Smooth muscle cell (in vitro differentiated cells): Measurements from ENCODE around the gene MINK1. TPM values are rescaled to one million over a fixed set of nuclear protein-coding genes. Genes with fewer than 3 reads are reported as not detected.
A peak's percentile ranks its signal among the peaks of the same experiment; 100 is the strongest.

Experiments
- DNase-seq: peaks from one replicate; lab custom pipeline; 2025; ENCODE audit not compliant: unreplicated experiment; lab: John Stamatoyannopoulos, UW
- H2AFZ ChIP-seq: fragments of 200-600 bp; sonication (generic); 2 replicates; pipeline ENCODE4 v1.6.0; 2016; ENCODE audit warnings: antibody characterized with exemption, low read depth, mild to moderate bottlenecking
- H3F3A ChIP-seq: fragments of 200-600 bp; sonication (generic); 2 replicates; pipeline ENCODE4 v1.6.0; 2017; ENCODE audit warnings: antibody characterized with exemption, low read depth
- H3K27ac ChIP-seq: fragments of 200-600 bp; sonication (generic); 2 replicates; pipeline ENCODE4 v1.5.1; 2016; ENCODE audit warnings: low read depth, mild to moderate bottlenecking
- H3K27me3 ChIP-seq: fragments of 200-600 bp; sonication (generic); 2 replicates; pipeline ENCODE4 v1.6.1; 2016; ENCODE audit warnings: low read depth, mild to moderate bottlenecking
- H3K36me3 ChIP-seq: fragments of 200-600 bp; sonication (generic); 2 replicates; pipeline ENCODE4 v1.5.1; 2016; ENCODE audit warnings: low read depth
- H3K4me1 ChIP-seq: fragments of 200-600 bp; sonication (generic); 2 replicates; pipeline ENCODE4 v1.5.1; 2016; ENCODE audit warnings: low read depth
- H3K4me2 ChIP-seq: fragments of 200-600 bp; sonication (generic); 2 replicates; pipeline ENCODE4 v1.6.0; 2016; ENCODE audit warnings: mild to moderate bottlenecking
- H3K4me3 ChIP-seq: fragments of 200-600 bp; sonication (generic); 2 replicates; pipeline ENCODE4 v1.5.1; 2016; ENCODE audit warnings: mild to moderate bottlenecking
- H3K79me2 ChIP-seq: fragments of 200-600 bp; sonication (generic); 2 replicates; pipeline ENCODE4 v1.6.0; 2016; ENCODE audit warnings: low read depth, mild to moderate bottlenecking
- H3K9ac ChIP-seq: fragments of 200-600 bp; sonication (generic); 2 replicates; pipeline ENCODE4 v1.6.0; 2016; ENCODE audit warnings: low read depth
- H3K9me3 ChIP-seq: fragments of 200-600 bp; sonication (generic); replicated peaks from 2 replicates; pipeline ENCODE4 v1.5.1; 2016; ENCODE audit warnings: low read depth
- H4K20me1 ChIP-seq: fragments of 200-600 bp; sonication (generic); 2 replicates; pipeline ENCODE4 v1.6.0; 2016; ENCODE audit warnings: low read depth
- WGBS: methylation state at CpG from one replicate; pipeline ENCODE4 v1.1.7; 2016; ENCODE audit warnings: low lambda C conversion rate; 5-methylcytosine and 5-hydroxymethylcytosine counted together
- polyA plus RNA-seq: library from polyadenylated mRNA; unstranded; fragments of >200 nt; fragmentation: Nextera tagmentation; extraction: Ambion mirVana; gene quantifications from 2 replicates; pipeline ENCODE4 v1.2.1, GENCODE V29; 2016
- total RNA-seq: library from RNA; depleted of rRNA; stranded (reverse); fragments of >200 nt; gene quantifications from 2 replicates; pipeline ENCODE4 v1.2.3, GENCODE V29; 2014
- TF ChIP-seq, protein P1 (sequence below): fragments of 200-600 bp; sonication (generic); IDR thresholded peaks from 2 replicates; pipeline ENCODE4 v1.5.1; 2017; ENCODE audit warnings: borderline replicate concordance, mild to moderate bottlenecking, antibody characterized with exemption; ENCODE audit not compliant: insufficient read depth, poor library complexity, severe bottlenecking

MINK1 gene
- total RNA-seq (25.3 and 26.6 TPM in 2 replicates), polyA plus RNA-seq (26.8 and 40.3 TPM in 2 replicates)

DNA sequence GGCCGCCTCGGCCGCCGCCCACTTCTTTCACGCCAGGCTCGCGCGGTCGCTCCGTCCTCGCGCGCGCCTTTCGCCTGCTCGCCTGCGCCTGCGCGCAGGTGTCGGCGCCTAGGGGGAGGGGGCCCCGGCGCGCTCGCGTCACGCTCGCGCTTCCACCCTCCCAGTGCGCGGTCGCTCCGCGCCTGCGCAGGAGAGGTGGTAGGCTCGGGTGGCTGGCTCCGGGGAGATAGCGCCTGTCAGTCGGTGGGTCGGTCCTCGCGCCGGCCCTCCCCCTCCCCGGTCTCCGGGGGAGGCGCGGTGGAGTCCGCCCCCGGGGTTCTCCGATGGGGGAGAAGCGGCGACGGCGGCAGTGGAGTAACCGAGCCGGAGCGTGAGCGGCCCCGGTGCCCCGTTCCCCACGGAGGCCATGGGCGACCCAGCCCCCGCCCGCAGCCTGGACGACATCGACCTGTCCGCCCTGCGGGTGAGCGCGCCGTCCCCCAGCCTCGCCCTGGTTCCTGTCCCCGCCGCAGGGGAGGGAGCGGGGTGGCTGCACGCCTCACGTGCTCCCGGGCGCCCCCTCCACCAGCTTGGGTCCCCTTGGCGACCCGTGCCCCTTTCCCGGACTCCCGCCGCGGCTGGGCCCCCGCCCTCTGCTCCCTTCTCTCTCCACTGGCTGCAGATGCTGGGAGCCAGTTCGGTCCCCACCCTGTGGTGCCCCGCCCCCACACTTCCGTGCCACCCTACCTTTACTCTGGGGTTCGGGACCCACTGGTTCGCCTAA lies at the start of gene MINK1:
MINK1 (plus strand) TSS at position 163 of the 763 bp plus-strand sequence; CDS start at position 407, 244 bp downstream.
- Histone ChIP-seq H3K36me3 (no peaks in the 10 kb centered on the region), H3K9ac (peak within 1 kb of the TSS; percentile 88), H3K9me3 (no peaks in the 10 kb centered on the region), H3K4me2 (peak within 1 kb of the TSS; percentile 96), H4K20me1 (peaks cover 45% of the 10 kb centered on the region), H3K27me3 (no peaks in the 10 kb centered on the region), H3K27ac (peak within 1 kb of the TSS; percentile 87), H3K4me3 (peak within 1 kb of the TSS; percentile 90), H3K79me2 (peaks cover 43% of the 10 kb centered on the region), H3K4me1 (no peaks in the 10 kb centered on the region), H3F3A (peaks cover 15% of the 10 kb centered on the region), H2AFZ (peak within 1 kb of the TSS; percentile 92)
- peak; percentile 77 for DNase-seq
- 1% methylated on average over 70 of the region's 91 CpGs for WGBS
- TF ChIP-seq, protein P1, sequence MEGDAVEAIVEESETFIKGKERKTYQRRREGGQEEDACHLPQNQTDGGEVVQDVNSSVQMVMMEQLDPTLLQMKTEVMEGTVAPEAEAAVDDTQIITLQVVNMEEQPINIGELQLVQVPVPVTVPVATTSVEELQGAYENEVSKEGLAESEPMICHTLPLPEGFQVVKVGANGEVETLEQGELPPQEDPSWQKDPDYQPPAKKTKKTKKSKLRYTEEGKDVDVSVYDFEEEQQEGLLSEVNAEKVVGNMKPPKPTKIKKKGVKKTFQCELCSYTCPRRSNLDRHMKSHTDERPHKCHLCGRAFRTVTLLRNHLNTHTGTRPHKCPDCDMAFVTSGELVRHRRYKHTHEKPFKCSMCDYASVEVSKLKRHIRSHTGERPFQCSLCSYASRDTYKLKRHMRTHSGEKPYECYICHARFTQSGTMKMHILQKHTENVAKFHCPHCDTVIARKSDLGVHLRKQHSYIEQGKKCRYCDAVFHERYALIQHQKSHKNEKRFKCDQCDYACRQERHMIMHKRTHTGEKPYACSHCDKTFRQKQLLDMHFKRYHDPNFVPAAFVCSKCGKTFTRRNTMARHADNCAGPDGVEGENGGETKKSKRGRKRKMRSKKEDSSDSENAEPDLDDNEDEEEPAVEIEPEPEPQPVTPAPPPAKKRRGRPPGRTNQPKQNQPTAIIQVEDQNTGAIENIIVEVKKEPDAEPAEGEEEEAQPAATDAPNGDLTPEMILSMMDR, result no peak

DNA sequence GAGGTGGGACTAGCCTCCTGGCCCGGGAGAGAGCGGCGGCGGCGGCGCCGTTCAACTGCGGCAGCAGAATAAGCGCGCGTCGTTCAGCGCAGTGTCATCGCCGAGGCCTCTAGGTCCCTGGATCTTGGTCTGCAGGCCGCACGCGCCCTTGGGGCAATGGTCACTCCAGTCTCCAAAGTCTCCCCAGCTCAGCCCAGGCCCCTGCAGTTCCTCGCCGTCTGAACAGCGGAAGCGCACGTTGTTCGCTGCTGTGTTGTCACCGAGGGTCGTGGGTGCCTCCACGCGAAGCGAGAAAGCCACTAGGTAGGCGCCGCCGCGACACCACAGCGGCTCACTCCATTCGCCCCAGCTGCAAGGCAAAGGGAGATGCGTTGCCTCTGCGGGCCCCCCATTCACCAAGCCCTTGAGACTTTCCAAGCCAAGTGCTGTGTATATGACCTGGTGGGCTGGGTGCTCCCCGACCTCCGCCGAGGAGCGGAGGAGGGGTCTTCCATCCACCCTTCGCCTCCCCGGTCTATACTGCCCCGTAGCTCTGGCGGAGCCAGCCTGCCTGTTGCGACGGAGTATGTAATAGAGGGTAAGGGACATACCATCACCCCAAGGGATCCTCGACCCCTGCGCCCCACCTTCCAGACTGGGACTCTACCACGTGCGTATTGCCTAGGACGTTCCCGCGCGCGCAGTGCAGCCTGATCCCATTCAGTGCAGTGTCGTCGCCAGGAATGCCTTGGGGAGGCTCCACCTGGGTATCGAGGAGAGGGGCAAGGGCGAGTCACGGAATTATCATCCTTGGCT lies 47.6 kb upstream of the MINK1 start:
- no peaks in the 10 kb centered on the region for H3F3A ChIP-seq
- no peak overlapping the region for H3K4me3 ChIP-seq
- no peak overlapping the region for H3K27ac ChIP-seq
- H2AFZ ChIP-seq, result no peak overlapping the region
- no peak overlapping the region for H3K9ac ChIP-seq
- no peak overlapping the region for H3K4me2 ChIP-seq
- 91% methylated on average over 61 of the region's 61 CpGs for WGBS
- no peaks in the 10 kb centered on the region for H3K36me3 ChIP-seq
- DNase-seq, result no peak
- TF ChIP-seq, protein P1, result no peak
- no peaks in the 10 kb centered on the region for H3K9me3 ChIP-seq
- H4K20me1 ChIP-seq, result no peaks in the 10 kb centered on the region
- peaks cover 18% of the 10 kb centered on the region for H3K4me1 ChIP-seq
- peaks cover 7% of the 10 kb centered on the region for H3K27me3 ChIP-seq
- H3K79me2 ChIP-seq, result no peaks in the 10 kb centered on the region

GRCh38 chr17:4786106-4786511 lies 47.0 kb upstream of the MINK1 start, which contains the start of gene VMO1:
VMO1 (minus strand) TSS chr17:4786364; CDS start chr17:4786352, 12 bp downstream.
- H3F3A ChIP-seq, result no peaks in the 10 kb centered on the region
- no peaks in the 10 kb centered on the region for H3K79me2 ChIP-seq
- WGBS, result 68% methylated on average over 24 of the region's 24 CpGs
- no peak within 1 kb of the TSS for H3K9ac ChIP-seq
- H3K4me1 ChIP-seq, result peaks cover 18% of the 10 kb centered on the region
- no peaks in the 10 kb centered on the region for H3K9me3 ChIP-seq
- DNase-seq, result no peak
- H2AFZ ChIP-seq, result peak within 1 kb of the TSS; percentile 48
- peak within 1 kb of the TSS; percentile 35 for H3K4me3 ChIP-seq
- no peaks in the 10 kb centered on the region for H3K36me3 ChIP-seq
- H3K27me3 ChIP-seq, result peaks cover 7% of the 10 kb centered on the region
- TF ChIP-seq, protein P1, result no peak
- no peak within 1 kb of the TSS for H3K27ac ChIP-seq
- no peaks in the 10 kb centered on the region for H4K20me1 ChIP-seq
- H3K4me2 ChIP-seq, result peak within 1 kb of the TSS; percentile 83
